HG03196 (cell line): ENCODE results near the gene OR4E1.
"Not testable (repeated sequence)": the region's sequence is repeated elsewhere in the genome, so short reads cannot be mapped to it uniquely, and the experiment has no call there.

Source experiments
- ATAC-seq: cut with Tn5 transposase; IDR thresholded peaks from one replicate; pipeline ENCODE4 v1.9.1; 2021; ENCODE audit not compliant: unreplicated experiment

Gene OR4E1

DNA sequence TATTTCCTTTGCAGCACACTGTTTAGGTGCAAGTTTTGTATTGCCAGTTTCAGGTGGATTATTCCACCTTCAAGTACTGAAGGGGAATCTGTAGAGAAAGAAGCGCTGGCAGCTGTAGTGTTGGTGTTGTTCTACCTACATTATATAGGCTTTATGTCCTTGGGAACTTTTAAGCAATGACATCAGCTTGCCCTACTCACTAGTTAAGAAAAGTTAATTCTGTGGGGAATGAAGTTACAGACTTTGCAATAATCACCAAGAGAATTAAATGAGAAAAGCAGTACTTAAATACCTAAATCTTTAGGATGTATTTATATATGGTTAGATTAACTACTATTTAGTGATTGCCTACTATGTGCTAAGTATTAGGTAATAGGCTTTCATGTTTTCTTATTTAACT, at the start of gene OR4E1:
Gene OR4E1 (minus strand): TSS at position 101 of the 400 bp plus-strand sequence. CDS start 2,883 bp downstream, outside the sequence.
- ATAC-seq, result no peak

DNA sequence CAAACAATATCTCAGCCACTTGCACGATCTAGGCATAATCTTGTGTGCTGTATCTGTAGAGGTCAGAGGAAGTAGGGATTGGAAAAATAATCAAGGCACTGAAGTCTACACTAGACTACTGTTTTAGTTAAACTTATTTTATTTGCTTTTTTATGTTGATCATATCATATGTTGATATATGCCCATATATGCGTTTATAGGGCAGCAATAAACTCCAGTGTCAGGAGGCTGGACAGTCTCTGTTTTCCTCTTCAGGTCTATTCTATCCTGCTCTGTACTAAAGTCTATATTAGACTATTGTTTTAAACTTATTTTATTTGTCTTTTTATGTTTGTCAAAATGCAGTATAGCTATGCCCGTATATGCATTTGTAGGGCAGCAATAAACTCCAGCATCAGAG, 47.9 kb upstream of the OR4E1 start:
- ATAC-seq, result no peak

- no peak for ATAC-seq
These were observed 46.2 kb upstream of the OR4E1 start for GRCh38 chr14:21719841-21720240.

DNA sequence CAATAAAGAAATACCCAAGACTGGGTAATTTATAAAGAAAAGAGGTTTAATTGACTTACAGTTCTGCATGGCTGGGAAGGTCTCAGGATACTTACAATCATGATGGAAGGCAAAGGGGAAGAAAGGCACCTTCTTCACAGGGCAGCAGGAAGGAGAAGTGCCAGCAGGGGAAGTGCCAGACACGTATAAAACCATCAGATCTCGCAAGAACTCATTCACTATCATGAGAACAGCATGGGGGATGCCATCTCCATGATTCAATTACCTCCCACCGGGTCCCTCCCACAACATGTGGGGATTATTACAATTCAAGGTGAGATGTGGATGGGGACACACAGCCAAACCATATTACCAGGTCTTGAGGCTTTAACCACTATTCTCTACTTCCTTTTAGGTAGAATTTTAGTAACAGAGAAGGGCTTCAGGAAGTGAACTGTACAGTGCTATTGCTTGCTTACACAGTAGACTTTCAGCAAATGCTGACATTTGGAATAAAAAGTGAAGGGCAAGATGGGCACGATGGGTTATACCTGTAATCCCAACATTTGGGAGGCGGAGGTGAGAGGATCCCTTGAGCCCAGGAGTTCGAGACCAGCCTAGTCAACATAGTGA, 40.8 kb upstream of the OR4E1 start:
- ATAC-seq, result no peak

- no peak for ATAC-seq
These were observed 38.4 kb upstream of the OR4E1 start for GRCh38 chr14:21712036-21712435.

DNA sequence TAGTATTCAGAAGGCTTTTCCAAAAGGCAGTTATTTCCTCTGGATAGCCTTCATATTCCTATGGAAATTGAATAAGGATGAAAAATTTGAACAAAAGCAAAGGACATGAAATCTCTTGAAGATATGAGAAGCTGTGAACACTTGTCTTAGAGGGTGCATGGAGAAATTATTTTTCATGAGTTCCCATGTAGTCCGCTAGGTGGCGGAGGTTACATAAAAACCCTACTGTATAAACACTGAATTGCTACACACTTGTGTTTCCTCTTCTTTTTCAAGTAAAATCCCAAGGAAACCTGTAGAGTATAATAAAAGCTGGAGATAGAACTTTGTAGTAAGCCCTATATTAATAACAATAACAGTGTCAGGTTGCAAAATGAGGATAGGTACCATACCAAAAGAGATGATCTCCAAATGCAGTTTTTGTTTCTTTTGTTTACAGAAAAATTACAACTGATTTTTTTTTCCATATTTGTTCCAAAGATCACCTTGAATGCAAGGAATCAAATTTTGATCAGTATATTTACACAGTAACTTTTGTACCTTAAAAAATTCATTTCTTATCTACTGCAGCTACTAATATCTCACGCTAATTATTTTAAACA, 37.8 kb upstream of the OR4E1 start:
- ATAC-seq, result no peak

GRCh38 chr14:21704338-21704737, 30.7 kb upstream of the OR4E1 start:
- ATAC-seq, result no peak

DNA sequence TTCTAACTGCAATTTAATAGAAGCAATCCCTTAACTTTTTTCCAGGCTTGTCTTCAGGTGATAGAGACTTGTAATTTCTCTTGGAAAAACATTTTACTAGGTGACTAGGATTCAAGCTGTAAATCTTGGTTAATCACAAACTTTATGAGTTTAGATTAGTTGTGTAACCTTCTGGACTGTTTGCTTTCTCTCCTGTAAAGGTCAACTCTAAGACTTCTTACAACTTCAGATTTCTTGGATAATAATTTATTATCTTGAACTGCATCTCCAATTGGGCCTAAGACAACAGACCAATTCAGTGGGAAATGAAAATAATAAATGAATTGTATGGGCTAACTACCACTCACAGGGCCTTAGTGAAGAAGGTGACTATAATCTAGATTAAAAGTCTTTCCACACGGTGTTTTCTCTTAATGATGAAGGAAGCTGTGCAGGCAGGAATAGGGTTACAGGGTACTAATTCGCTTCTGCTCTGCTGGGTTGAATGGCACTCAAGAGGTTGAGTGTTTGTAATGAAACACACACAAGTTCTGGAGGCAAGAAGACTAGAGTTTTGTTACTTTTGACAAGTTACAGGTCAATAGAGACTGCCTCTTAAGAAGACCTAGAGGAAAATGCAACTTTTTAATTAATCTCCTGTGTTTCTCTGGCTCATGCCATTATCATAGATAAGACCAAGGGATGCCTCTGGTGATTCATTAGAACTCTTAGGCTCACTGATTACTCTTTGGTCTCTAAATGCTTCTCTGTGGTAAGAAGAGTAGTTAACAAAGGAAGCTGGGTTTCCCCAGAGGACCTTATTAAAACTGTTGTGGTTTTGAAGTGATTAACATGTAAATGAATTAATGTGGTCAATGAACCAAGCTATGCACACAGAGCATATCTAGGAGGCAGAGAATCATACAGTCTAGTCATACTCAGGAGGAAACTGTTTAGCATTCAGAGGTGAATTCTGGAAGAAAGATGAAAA, 30.0 kb upstream of the OR4E1 start:
- no peak for ATAC-seq

DNA sequence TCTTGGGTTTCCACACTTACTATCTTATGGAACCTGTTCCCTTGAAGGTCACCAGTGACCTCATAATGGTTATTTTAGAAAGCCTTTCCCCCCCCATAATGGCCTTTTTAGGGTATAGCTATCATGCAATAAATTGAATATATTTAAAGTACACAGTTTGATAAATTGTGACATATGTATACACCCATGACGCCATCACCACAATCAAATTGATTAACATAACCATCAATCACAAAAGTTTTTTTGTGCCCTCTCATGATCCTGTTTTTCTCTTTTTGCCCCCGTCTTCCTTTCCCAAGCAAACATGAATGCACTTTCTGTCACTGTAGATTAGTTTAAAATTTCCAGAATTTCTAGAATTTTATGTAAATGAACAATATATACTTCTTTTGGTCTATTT, 28.7 kb upstream of the OR4E1 start:
- ATAC-seq, result no peak

- no peak for ATAC-seq
These were observed 25.9 kb upstream of the OR4E1 start for GRCh38 chr14:21699551-21699950.

GRCh38 chr14:21698538-21698937, 24.9 kb upstream of the OR4E1 start:
- not testable (repeated sequence) for ATAC-seq

- ATAC-seq, result not testable (repeated sequence)
These were observed 24.0 kb upstream of the OR4E1 start for GRCh38 chr14:21697662-21698061.

DNA sequence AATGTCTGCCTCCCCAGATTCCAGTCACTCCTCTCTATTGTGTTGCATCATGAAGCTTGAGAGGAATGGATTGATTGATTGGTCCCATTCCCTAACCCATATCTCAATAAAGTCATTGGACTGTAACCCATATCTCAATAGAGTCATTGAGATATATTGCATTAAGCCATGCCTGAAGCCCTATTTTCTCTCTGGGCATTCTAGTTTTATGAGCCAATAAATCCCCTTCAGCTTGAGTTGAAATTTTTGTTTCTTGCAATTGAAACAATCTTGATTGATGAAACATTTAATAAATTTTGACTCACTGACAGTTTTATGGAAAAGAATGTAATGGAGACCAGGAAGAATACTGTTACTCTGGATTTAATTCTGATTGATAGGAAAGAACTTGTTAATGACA, 20.8 kb upstream of the OR4E1 start:
- no peak for ATAC-seq

GRCh38 chr14:21686468-21686867, 12.8 kb upstream of the OR4E1 start:
- ATAC-seq, result no peak

- no peak for ATAC-seq
These were observed 6.5 kb upstream of the OR4E1 start for GRCh38 chr14:21680072-21680471.

DNA sequence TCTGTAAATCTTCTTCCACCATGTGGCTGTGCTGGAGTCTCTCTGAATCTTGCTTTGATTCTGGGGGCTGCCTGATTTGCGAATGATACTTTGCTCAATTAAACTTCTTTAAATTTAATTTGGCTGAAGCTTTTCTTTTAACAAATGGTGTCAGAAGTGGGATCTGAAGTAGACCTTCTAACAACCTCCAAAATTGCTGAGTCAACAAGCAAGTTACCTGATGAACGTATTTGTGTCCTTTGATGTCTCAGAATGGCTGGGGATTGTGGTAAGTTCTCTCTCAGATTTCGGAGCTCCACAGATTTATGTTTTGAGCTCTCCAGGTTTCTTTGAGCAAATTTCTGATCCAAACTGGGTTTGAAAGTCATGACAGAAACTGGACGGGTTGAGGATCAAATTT, 1.9 kb upstream of the OR4E1 start:
- no peak for ATAC-seq

GRCh38 chr14:21672116-21672515, 1.5 kb downstream of the OR4E1 start:
- ATAC-seq, result no peak

GRCh38 chr14:21671371-21671770, 2.2 kb downstream of the OR4E1 start:
- ATAC-seq, result no peak

DNA sequence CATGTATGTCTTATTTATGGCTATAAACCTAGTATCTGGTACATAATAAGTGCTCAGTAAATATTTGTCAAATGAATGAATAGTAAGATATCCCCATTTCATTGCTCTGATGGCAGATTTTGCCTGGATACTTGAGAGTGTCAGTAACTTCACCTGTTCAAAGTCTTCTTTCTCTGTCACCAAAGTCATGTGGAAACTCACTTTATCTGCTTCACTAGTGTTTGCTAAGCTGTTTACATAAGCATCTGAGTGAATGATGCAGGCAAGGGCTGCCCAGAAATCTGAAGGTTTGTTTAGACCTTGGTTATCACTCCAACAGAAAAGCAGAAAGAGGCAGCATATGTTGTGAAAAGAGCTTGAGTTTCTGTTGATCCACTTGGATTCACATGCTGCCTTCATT, 4.3 kb downstream of the OR4E1 start:
- ATAC-seq, result no peak

DNA sequence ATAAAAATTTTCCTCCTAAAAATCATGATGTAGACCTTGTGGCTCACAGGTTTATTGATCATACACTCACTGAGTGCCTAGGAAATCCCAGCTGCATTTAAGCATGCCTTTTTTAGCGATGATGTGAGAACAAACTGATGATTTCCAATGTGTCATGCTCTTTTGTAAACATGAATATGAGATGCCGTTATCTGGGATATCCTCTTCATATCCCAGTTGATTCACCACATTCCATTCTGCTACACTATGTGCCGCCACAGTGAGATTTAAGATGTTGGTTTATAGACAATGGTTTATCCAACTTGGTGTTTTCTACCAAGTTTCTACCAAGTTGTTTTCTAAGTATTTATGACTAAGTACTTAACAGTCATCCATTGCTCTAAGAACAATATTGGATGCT, 5.2 kb downstream of the OR4E1 start:
- ATAC-seq, result no peak

DNA sequence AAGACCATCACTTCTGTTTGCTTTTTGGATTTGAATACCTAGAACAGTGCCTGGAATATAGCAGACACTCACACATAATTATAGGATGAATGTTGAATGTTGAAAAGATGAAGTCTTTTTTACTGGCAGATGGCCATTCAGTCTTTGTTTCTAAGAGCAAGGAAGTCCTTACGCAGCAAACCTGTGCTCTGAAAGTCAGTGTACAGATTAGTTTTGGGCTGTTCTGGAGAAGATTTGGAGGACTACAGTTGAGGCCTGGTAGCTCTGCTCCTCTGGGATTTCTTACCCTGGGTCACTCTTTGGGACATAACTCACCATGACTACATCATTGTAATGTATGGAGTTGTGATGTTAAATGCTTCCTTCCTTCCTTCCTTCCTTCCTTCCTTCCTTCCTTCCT, 16.6 kb downstream of the OR4E1 start:
- no peak for ATAC-seq

DNA sequence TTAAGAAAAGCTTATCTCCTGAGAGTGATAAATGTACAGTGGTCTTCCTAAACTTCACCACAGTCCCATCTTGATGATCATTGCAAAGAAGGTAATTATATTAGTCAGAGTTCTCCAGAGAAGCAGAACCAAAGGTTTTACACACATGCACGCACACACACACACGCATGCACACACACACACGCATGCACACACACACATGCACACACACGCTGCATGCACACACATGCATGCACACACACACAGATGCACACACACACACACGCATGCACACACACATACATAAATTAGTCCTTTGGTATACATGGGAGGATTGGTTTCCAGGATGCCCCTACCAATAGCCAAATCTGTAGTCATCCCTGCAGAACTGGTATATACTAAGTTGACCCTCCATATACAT, 19.4 kb downstream of the OR4E1 start:
- ATAC-seq, result no peak
